Neural cell (in vitro differentiated cells): Measurements from ENCODE around the gene ZCCHC14. TPM values are rescaled to one million over a fixed set of nuclear protein-coding genes. Genes with fewer than 3 reads are reported as not detected.

Experiments used
- H2AFZ ChIP-seq: fragments of 200-600, 300-800 bp; sonication (generic), shearing (Covaris generic); 2 replicates; pipeline ENCODE4 v1.6.0; 2014; ENCODE audit warnings: low read depth, mild to moderate bottlenecking, antibody characterized with exemption, low read length, moderate library complexity
- H3F3A ChIP-seq: fragments of 200-600 bp; shearing (Covaris generic); 2 replicates; pipeline ENCODE4 v1.6.1; 2016; ENCODE audit warnings: mild to moderate bottlenecking, moderate library complexity, mixed read lengths, antibody characterized with exemption, low read length; ENCODE audit not compliant: insufficient read depth, poor library complexity, severe bottlenecking
- H3K27ac ChIP-seq: fragments of 200-600, 300-800 bp; sonication (generic), shearing (Covaris generic); 2 replicates; pipeline ENCODE4 v1.5.1; 2014; ENCODE audit warnings: mild to moderate bottlenecking, low read length, moderate library complexity
- H3K27me3 ChIP-seq: fragments of 300-800, 200-600 bp; sonication (generic), shearing (Covaris generic); 2 replicates; pipeline ENCODE4 v1.6.0; 2014; ENCODE audit warnings: mild to moderate bottlenecking, low read depth, low read length, moderate library complexity; ENCODE audit not compliant: insufficient read depth
- H3K36me3 ChIP-seq: fragments of 300-800, 200-600 bp; sonication (generic), shearing (Covaris generic); 2 replicates; pipeline ENCODE4 v1.5.1; 2014; ENCODE audit warnings: mild to moderate bottlenecking, antibody characterized with exemption, low read length, moderate library complexity; ENCODE audit not compliant: insufficient read depth
- H3K4me2 ChIP-seq: fragments of 300-800, 200-600 bp; sonication (generic), shearing (Covaris generic); 2 replicates; pipeline ENCODE4 v1.6.0; 2014; ENCODE audit warnings: mild to moderate bottlenecking, low read length
- H3K4me3 ChIP-seq: fragments of 300-800, 200-600 bp; sonication (generic), shearing (Covaris generic); 2 replicates; pipeline ENCODE4 v1.5.1; 2014; ENCODE audit warnings: mild to moderate bottlenecking, low read length, moderate library complexity
- H3K79me2 ChIP-seq: fragments of 200-600 bp; shearing (Covaris generic); replicated peaks from 2 replicates; pipeline ENCODE4 v1.6.0; 2014; ENCODE audit warnings: mild to moderate bottlenecking, low read length, moderate library complexity; ENCODE audit not compliant: insufficient read depth
- H3K9ac ChIP-seq: fragments of 300-800, 200-600 bp; sonication (generic), shearing (Covaris generic); 2 replicates; pipeline ENCODE4 v1.6.1; 2016; ENCODE audit warnings: mild to moderate bottlenecking, low read length, mixed read lengths
- H3K9me2 ChIP-seq: fragments of 200-600 bp; shearing (Covaris generic); 2 replicates; pipeline ENCODE4 v1.6.1; 2016; ENCODE audit warnings: mild to moderate bottlenecking, low read length, mixed read lengths; ENCODE audit not compliant: insufficient read depth
- H3K9me3 ChIP-seq: fragments of 200-600, 300-800 bp; sonication (generic), shearing (Covaris generic); 2 replicates; pipeline ENCODE4 v1.6.1; 2016; ENCODE audit warnings: mild to moderate bottlenecking, mixed run types, low read length, moderate library complexity, mixed read lengths
- H4K20me1 ChIP-seq: fragments of 200-600 bp; shearing (Covaris generic); 2 replicates; pipeline ENCODE4 v1.6.1; 2016; ENCODE audit warnings: mild to moderate bottlenecking, mixed run types; ENCODE audit not compliant: insufficient read depth
- CTCF ChIP-seq: fragments of 450-650 bp; IDR thresholded peaks from 2 replicates; pipeline ENCODE4 v1.5.1; 2014; ENCODE audit warnings: antibody characterized with exemption, mild to moderate bottlenecking, moderate library complexity; ENCODE audit not compliant: poor library complexity, severe bottlenecking
- EP300 ChIP-seq: fragments of 450-650 bp; conservative IDR thresholded peaks from 2 replicates; pipeline ENCODE4 v1.6.1; 2014; ENCODE audit warnings: antibody characterized with exemption, mild to moderate bottlenecking, moderate library complexity; ENCODE audit not compliant: poor library complexity, severe bottlenecking
- EZH2 ChIP-seq: fragments of 200-600, 300-800 bp; shearing (Covaris generic), sonication (generic); IDR thresholded peaks from 2 replicates; pipeline ENCODE4 v1.6.1; 2014; ENCODE audit warnings: antibody characterized with exemption, low read length, borderline replicate concordance, mild to moderate bottlenecking; ENCODE audit not compliant: insufficient read depth, poor library complexity, severe bottlenecking
- MXI1 ChIP-seq: fragments of 450-650 bp; conservative IDR thresholded peaks from 2 replicates; pipeline ENCODE4 v1.6.1; 2014; ENCODE audit warnings: antibody characterized with exemption, mild to moderate bottlenecking; ENCODE audit not compliant: poor library complexity, severe bottlenecking
- POLR2AphosphoS5 ChIP-seq: IDR thresholded peaks from 2 replicates; pipeline ENCODE4 v1.6.1; 2012
- RAD21 ChIP-seq: fragments of 450-650 bp; conservative IDR thresholded peaks from 2 replicates; pipeline ENCODE4 v1.6.1; 2014; ENCODE audit warnings: antibody characterized with exemption, mild to moderate bottlenecking, moderate library complexity
- REST ChIP-seq: IDR thresholded peaks from 2 replicates; pipeline ENCODE4 v1.6.1; 2012; ENCODE audit warnings: borderline replicate concordance
- SMC3 ChIP-seq: fragments of 450-650 bp; conservative IDR thresholded peaks from 2 replicates; pipeline ENCODE4 v1.6.1; 2014; ENCODE audit warnings: antibody characterized with exemption, mild to moderate bottlenecking, moderate library complexity; ENCODE audit not compliant: poor library complexity
- TAF1 ChIP-seq: IDR thresholded peaks from 2 replicates; pipeline ENCODE4 v1.6.1; 2012; ENCODE audit warnings: low read depth
- polyA plus RNA-seq: library from polyadenylated mRNA; depleted of rRNA; stranded (reverse); fragments of >200 nt; gene quantifications from 2 replicates; pipeline ENCODE4 v1.2.3, GENCODE V29; 2014

ZCCHC14 gene
- polyA plus RNA-seq, 1 donor from 2014 or later: 22.1 TPM

GRCh38 chr16:87458424-87458915, 34.4 kb downstream of the ZCCHC14 start:
- no peaks in the 10 kb centered on the region for H3K36me3 ChIP-seq
- H2AFZ ChIP-seq: no peak overlapping the region
- TF ChIP-seq RAD21: no peak
- TF ChIP-seq TAF1: no peak
- no peak for TF ChIP-seq CTCF
- H3K4me2 ChIP-seq: no peak overlapping the region
- H3K9ac ChIP-seq: no peak overlapping the region
- H3K4me3 ChIP-seq: no peak overlapping the region
- H3K27ac ChIP-seq: no peak overlapping the region
- no peaks in the 10 kb centered on the region for H3K9me2 ChIP-seq
- H3K79me2 ChIP-seq: peaks cover 18% of the 10 kb centered on the region
- no peaks in the 10 kb centered on the region for H3K9me3 ChIP-seq
- H3K27me3 ChIP-seq: no peaks in the 10 kb centered on the region
- H3F3A ChIP-seq: no peaks in the 10 kb centered on the region
- peaks cover 14% of the 10 kb centered on the region for H4K20me1 ChIP-seq

- Histone ChIP-seq H3K4me3 (no peak overlapping the region), H2AFZ (no peak overlapping the region), H3K4me2 (no peak overlapping the region), H3K79me2 (peaks cover 16% of the 10 kb centered on the region), H3K9ac (no peak overlapping the region), H3K9me2 (no peaks in the 10 kb centered on the region), H4K20me1 (peaks cover 14% of the 10 kb centered on the region), H3K36me3 (no peaks in the 10 kb centered on the region), H3K9me3 (no peaks in the 10 kb centered on the region), H3K27ac (no peak overlapping the region), H3F3A (no peaks in the 10 kb centered on the region), H3K27me3 (no peaks in the 10 kb centered on the region)
- TF ChIP-seq EZH2: no peak
These were observed 35.0 kb downstream of the ZCCHC14 start for GRCh38 chr16:87457709-87458423.

GRCh38 chr16:87457061-87457611, 35.7 kb downstream of the ZCCHC14 start:
- no peaks in the 10 kb centered on the region for H3K9me2 ChIP-seq
- no peak overlapping the region for H3K27ac ChIP-seq
- H3K79me2 ChIP-seq: peaks cover 14% of the 10 kb centered on the region
- H3F3A ChIP-seq: no peaks in the 10 kb centered on the region
- no peak overlapping the region for H3K4me2 ChIP-seq
- H3K9ac ChIP-seq: no peak overlapping the region
- TF ChIP-seq MXI1 (no peak), EP300 (no peak), EZH2 (no peak), REST (no peak), POLR2AphosphoS5 (no peak), CTCF (no peak), RAD21 (no peak), SMC3 (no peak), TAF1 (no peak)
- no peaks in the 10 kb centered on the region for H3K9me3 ChIP-seq
- H3K27me3 ChIP-seq: no peaks in the 10 kb centered on the region
- H3K36me3 ChIP-seq: no peaks in the 10 kb centered on the region
- H2AFZ ChIP-seq: no peak overlapping the region
- H4K20me1 ChIP-seq: peaks cover 14% of the 10 kb centered on the region
- no peak overlapping the region for H3K4me3 ChIP-seq
